SK-N-MC (cell line): ENCODE results near the gene KRTAP4-9.
"Not testable (repeated sequence)": the region's sequence is repeated elsewhere in the genome, so short reads cannot be mapped to it uniquely, and the experiment has no call there.

Source experiments
- DNase-seq: peaks from one replicate; pipeline ENCODE4 v3.0.0-alpha.2; 2011; ENCODE audit warnings: low read depth, low spot score
- H3K27ac ChIP-seq: fragments of 200-600 bp; sonication (generic); 2 replicates; pipeline ENCODE4 v1.5.1; 2016; ENCODE audit warnings: mixed run types
- H3K36me3 ChIP-seq: fragments of 200-600 bp; sonication (generic); 2 replicates; pipeline ENCODE4 v1.6.1; 2017; ENCODE audit warnings: antibody characterized with exemption, low read length, mixed read lengths; ENCODE audit not compliant: insufficient read depth
- H3K4me3 ChIP-seq: fragments of 200-600 bp; sonication (generic); 2 replicates; pipeline ENCODE4 v1.5.1; 2016
- H3K9ac ChIP-seq: fragments of 200-600 bp; sonication (generic); 2 replicates; pipeline ENCODE4 v1.8.0; 2017; ENCODE audit warnings: mixed run types, mixed read lengths; ENCODE audit not compliant: insufficient read length
- H3K9me3 ChIP-seq: fragments of 200-600 bp; sonication (generic); 2 replicates; pipeline ENCODE4 v1.6.1; 2017; ENCODE audit warnings: low read depth, mild to moderate bottlenecking, antibody characterized with exemption, low read length, moderate library complexity, mixed read lengths
- EZH2 ChIP-seq: fragments of 200-600 bp; sonication (generic); IDR thresholded peaks from one replicate; pipeline ENCODE4 v1.6.1; 2017; ENCODE audit warnings: antibody characterized with exemption
- FOXP2 ChIP-seq: optimal IDR thresholded peaks from 2 replicates; pipeline ENCODE3; 2011; ENCODE audit warnings: mild to moderate bottlenecking, moderate library complexity; ENCODE audit not compliant: insufficient read depth; ENCODE audit errors: extremely low read length, control extremely low read depth
- POLR2AphosphoS5 ChIP-seq: IDR thresholded peaks from 2 replicates; pipeline ENCODE4 v1.6.1; 2012; ENCODE audit warnings: mild to moderate bottlenecking, low read depth, low read length, borderline replicate concordance

The KRTAP4-9 gene

DNA sequence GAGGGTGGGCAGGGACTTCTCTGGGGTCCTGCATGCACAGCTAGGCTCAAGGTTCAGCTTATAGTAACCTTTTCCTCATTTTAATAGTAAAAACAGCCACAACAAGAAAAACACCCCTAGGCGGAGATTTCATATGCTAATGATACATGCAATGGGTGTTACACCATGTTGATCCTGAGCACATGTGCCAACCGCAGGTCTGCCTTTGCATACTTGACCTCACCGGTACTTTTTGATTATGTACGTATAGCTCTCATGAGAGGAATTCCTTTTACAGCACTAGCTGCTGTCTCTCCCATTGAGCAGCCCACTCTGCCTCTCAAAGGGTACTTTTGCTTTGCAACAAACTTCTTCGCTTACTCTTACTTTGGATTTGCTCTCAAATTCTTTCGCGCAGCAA, 9.1 kb upstream of the KRTAP4-9 start:
- TF ChIP-seq EZH2 = no peak
- TF ChIP-seq POLR2AphosphoS5 = no peak
- no peak for TF ChIP-seq FOXP2
- H3K4me3 ChIP-seq = no peak overlapping the region
- H3K36me3 ChIP-seq = no peaks in the 10 kb centered on the region; the same call in 1 of the 2 replicates
- H3K27ac ChIP-seq = no peak overlapping the region
- 0 out of 2 replicates have a peak, but pooled peaks cover 4% of the 10 kb centered on the region for H3K9me3 ChIP-seq
- no peak overlapping the region for H3K9ac ChIP-seq
- DNase-seq = no peak

DNA sequence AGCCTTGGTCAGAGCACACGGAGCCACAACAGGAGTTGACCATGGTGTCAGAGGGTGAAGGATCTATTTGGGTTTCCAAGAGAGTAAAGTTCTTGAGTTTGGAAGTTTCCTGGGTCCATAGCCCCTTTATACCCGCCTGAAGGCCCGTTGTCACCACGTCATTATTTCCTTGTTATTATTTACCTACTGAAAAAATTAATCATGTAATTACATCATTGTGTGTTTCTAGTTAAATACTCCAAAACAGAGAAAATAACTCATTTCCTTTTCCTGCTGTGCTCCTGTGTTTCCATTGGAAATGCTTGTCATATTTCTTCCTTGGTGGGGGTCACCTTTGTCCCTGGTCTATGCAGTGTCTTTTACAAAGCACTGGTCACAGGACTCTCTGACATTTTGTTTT, 7.1 kb upstream of the KRTAP4-9 start, which contains the start of gene KRTAP4-8:
Gene KRTAP4-8, minus strand, starts transcription at position 101 of the 400 bp plus-strand sequence. Its CDS starts 58 bp downstream, at position 43.
- Histone ChIP-seq H3K36me3 (no peaks in the 10 kb centered on the region; the same call in 1 of the 2 replicates), H3K9me3 (no peaks in the 10 kb centered on the region), H3K9ac (no peak within 1 kb of the TSS), H3K27ac (peak within 1 kb of the TSS; percentile 94; the same call in 1 of the 2 replicates), H3K4me3 (no peak within 1 kb of the TSS)
- TF ChIP-seq EZH2 (no peak), POLR2AphosphoS5 (no peak), FOXP2 (no peak)
- no peak for DNase-seq

DNA sequence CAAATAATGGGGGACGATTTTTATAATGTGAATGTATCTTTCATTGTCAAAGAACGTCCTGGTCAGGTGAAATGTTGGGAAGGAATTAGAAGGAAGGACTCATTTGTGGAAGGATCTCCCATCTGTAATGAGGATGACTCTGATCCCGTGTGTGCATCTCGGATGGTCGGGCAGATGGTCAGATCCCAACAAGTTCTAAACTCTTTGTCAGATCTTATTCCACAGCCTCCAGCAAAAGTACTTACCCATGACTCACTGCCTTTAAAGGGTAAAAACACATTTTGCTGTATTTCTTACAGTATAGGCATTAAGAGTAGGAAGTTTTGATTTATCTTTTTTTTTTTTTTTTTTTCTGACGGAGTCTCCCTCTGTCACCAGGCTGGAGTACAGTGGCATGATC, 6.7 kb upstream of the KRTAP4-9 start:
- H3K9me3 ChIP-seq = no peaks in the 10 kb centered on the region
- H3K4me3 ChIP-seq = no peak overlapping the region
- H3K9ac ChIP-seq = no peak overlapping the region
- no peaks in the 10 kb centered on the region; the same call in 1 of the 2 replicates for H3K36me3 ChIP-seq
- no peak for DNase-seq
- no peak overlapping the region for H3K27ac ChIP-seq
- TF ChIP-seq FOXP2 (no peak), EZH2 (no peak), POLR2AphosphoS5 (no peak)

DNA sequence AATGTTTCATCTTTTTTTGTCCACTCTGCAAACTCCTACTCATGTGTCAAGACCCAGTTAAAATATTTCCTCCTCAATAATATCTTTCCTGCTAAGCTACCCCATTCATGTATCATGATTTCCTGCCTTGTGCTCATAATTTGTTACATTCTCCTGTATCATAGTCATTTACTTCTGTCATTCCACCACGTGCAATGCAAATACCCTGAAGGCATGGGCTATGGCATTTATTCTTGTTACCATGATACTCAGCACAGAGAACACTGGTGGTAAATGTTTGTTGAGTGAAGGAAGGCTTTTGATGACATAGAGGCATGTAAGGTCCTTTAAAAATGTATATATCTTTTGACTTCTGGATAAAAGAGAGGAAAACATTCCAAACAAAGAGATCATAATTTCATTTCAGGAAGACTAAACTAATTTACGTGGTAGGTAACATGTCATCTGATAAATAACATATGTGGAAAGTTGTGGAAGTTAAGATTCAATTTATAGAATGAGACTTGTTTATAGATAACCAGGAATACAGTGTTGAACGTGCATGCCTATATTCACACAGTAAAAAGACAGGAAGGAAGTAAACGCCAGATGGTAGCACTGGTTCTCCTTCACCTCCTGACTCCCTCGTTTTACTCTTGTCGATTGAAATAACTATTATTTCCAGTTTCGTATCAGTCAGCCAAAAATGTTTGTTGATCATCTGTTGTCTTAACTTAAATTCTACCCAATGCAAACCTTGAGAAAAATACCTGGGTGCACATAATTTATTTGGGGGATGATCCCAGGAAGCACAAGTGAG, 5.3 kb upstream of the KRTAP4-9 start:
- peak; percentile 96 for DNase-seq
- H3K36me3 ChIP-seq, H3K9ac ChIP-seq, H3K9me3 ChIP-seq: not testable (repeated sequence)
- peak overlapping the region; percentile 94 for H3K27ac ChIP-seq
- H3K4me3 ChIP-seq = peak overlapping the region; percentile 38; the same call in 1 of the 2 replicates

DNA sequence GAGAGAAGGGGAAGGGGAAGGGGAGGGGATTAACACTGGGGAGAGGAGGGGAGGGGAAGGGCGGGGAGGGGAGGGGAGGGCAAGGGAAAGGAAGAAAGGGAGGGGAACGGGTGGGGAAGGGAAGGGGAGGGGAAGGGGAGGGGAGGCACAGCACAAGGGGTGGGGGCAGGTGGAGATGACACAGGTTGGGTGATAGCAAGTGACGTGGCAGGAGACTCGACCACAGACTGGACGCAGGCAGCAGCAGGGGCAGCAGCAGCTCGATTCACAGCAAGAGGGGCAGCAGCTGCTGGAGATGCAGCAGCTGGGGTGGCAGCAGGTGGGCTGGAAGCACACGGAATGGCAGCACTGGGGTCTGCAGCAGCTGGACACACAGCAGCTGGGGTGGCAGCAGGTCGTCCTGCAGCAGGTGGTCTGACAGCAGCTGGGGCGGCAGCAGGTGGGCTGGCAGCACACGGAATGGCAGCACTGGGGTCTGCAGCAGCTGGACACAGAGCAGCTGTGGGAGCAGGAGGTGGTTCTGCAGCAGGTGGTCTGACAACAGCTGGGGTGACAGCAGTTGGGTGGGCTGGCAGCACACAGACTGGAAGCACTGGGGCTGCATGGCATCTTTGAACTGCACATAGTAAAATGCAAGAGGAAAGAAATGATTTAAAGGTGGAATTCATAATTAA, 3.5 kb upstream of the KRTAP4-9 start, which contains the start of gene KRTAP4-16:
Gene KRTAP4-16, minus strand, starts transcription at position 624 of the 674 bp plus-strand sequence. Its CDS starts 0 bp downstream, at position 624.
- TF ChIP-seq EZH2 (no peak), FOXP2 (no peak), POLR2AphosphoS5 (no peak)
- no peak for DNase-seq
- no peak within 1 kb of the TSS for H3K9ac ChIP-seq
- no peaks in the 10 kb centered on the region for H3K9me3 ChIP-seq
- no peaks in the 10 kb centered on the region for H3K36me3 ChIP-seq
- no peak within 1 kb of the TSS for H3K4me3 ChIP-seq
- H3K27ac ChIP-seq = 0 out of 2 replicates have a peak within 1 kb of the TSS, but pooled peaks have one; percentile 44

DNA sequence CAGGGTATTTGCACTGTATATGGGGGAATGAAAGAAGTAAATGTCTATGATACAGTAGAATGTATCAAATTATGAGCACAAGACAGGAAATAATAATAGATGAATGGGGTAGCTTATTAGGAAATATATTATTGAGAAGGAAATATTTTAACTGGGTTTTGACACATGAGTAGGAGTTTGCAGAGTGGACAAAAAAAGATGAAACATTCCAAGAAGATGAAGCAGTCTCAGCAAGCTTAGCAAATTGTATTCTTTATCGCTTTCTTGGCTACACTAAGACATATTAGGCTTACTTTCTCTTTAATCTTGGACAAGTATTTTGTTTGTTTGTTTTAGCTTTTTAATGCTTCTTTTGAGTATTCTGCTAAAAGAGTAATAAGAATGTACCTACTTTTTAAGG, 1.3 kb upstream of the KRTAP4-9 start:
- peak overlapping the region; percentile 63 for H3K27ac ChIP-seq
- no peaks in the 10 kb centered on the region for H3K9me3 ChIP-seq
- no peak for DNase-seq

DNA sequence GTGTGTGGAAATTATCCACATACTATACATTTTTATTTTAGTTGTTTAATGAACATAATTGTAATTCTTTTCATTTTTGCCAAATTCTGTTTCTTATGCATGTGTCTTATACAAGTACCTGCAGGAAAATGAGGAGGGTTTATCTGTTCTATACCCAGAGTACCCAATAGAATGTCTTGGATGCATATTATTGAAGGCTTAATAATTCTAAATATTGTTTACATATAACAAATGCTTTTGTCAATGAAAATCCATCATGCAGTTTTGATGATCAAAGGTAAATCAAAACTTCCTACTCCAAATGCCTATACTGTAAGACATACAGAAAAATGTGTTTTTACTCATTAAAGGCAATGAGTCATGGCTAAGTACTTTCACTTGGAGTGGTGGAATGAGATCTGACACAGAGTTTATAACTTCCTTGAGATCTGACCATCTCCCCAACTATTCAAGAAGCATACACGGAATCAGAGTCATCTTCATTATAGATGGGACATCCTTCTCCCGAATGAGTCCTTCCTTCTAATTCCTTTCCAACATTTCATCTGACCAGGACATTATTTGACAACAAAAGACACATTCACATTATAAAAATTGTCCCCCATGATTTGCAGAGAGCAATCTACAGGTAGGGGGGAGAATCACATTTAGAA, 677 bp upstream of the KRTAP4-9 start:
- not testable (repeated sequence) for H3K27ac ChIP-seq, H3K4me3 ChIP-seq, H3K36me3 ChIP-seq, H3K9ac ChIP-seq, H3K9me3 ChIP-seq, DNase-seq

More for the DNA sequence above, 1.3 kb upstream of the KRTAP4-9 start:
- H3K9ac ChIP-seq = no peak overlapping the region
- H3K4me3 ChIP-seq = no peak overlapping the region
- H3K36me3 ChIP-seq = no peaks in the 10 kb centered on the region
- TF ChIP-seq EZH2 = no peak
- TF ChIP-seq POLR2AphosphoS5 = no peak; the same call in 1 of the 2 replicates
- no peak for TF ChIP-seq FOXP2

DNA sequence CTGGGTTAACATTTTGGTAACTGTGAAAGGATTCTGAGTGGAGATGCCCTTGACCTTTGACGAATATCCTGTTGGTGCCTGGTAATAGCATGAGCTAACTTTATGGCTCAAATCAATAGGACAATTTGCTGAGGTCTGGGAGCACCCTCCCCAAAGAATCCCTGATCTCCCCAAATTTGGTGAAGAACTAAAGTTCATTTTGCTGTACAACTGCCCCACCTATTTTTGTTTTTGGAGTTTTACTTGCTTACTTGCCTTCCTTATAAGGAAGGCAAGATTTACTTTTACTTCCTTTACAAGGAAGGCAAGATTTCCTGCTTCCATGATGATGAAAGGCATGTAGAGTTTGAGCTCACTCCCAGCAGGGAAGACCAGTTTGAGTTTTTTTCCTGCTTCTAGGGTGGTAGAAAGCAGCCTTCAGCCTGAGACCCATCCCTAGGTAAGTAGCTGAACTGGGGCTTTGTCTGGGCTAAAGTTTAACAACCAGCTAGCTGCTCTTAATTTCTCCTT, 2.8 kb downstream of the KRTAP4-9 start:
- DNase-seq = no peak
- H3K4me3 ChIP-seq = no peak overlapping the region
- H3K9ac ChIP-seq = no peak overlapping the region
- TF ChIP-seq POLR2AphosphoS5 = no peak
- no peak for TF ChIP-seq FOXP2
- TF ChIP-seq EZH2 = no peak
- H3K36me3 ChIP-seq = peaks cover 5% of the 10 kb centered on the region; the same call in 1 of the 2 replicates
- H3K27ac ChIP-seq = no peak overlapping the region
- peaks cover 10% of the 10 kb centered on the region; the same call in 1 of the 2 replicates for H3K9me3 ChIP-seq

DNA sequence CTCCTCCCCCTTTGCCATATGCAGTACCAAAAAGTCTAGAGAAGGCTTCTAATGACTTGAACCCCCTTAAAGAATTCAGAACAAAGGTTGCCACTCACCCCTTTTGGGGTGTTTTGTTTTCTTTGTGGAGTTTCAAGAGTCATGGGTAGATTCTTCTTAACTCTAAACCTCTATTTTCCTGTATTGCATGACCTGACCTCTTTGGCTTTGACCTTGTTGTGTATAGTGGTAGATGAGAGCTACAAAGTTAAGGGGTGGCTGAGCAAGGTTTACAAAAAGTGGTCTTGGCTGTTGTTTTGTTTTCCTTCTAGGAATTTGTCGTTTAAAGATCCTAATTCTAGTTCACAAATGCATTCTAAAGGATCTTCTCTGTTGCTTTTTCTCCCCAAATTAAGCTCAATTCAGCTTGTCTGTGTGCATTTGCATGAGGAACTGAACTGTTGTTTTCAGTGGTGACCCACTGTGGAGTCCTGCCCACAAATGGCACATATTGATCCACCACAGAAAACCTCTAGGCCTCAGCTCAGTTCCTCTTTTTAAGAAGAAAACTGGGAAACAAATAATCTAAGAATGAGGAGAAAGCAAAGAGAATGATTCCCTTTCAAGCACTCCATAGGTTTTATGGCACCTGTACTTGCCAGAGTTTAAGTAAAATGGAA, 3.7 kb downstream of the KRTAP4-9 start:
- not testable (repeated sequence) for H3K27ac ChIP-seq, H3K36me3 ChIP-seq, DNase-seq, H3K9me3 ChIP-seq, H3K9ac ChIP-seq, H3K4me3 ChIP-seq
